SKM-1 (cell line): ENCODE data around the gene AANAT.

Experiments used
- DNase-seq: peaks from one replicate; lab custom pipeline; 2025; ENCODE audit not compliant: unreplicated experiment; lab: John Stamatoyannopoulos, UW

Gene AANAT

GRCh38 chr17:76467366-76467765 is at the start of gene AANAT:
Gene AANAT (plus strand): TSS chr17:76467603. CDS start chr17:76468747, 1,144 bp downstream.
- no peak for DNase-seq

GRCh38 chr17:76419576-76420260 is 47.7 kb upstream of the AANAT start:
- DNase-seq: no peak

- no peak for DNase-seq
These were observed 46.9 kb upstream of the AANAT start for GRCh38 chr17:76420356-76421043.

- DNase-seq: no peak
These were observed 46.4 kb upstream of the AANAT start for GRCh38 chr17:76421044-76421407.

GRCh38 chr17:76422406-76422805 is 45.0 kb upstream of the AANAT start:
- no peak for DNase-seq

- no peak for DNase-seq
These were observed 44.5 kb upstream of the AANAT start for GRCh38 chr17:76422860-76423259.

- no peak for DNase-seq
These were observed 40.5 kb upstream of the AANAT start for GRCh38 chr17:76426853-76427252.

- no peak for DNase-seq
These were observed 39.7 kb upstream of the AANAT start for GRCh38 chr17:76427501-76428231.

GRCh38 chr17:76428511-76428910 is 38.9 kb upstream of the AANAT start:
- no peak for DNase-seq

GRCh38 chr17:76431509-76431908 is 35.9 kb upstream of the AANAT start:
- no peak for DNase-seq

- DNase-seq: no peak
These were observed 35.4 kb upstream of the AANAT start for GRCh38 chr17:76432004-76432403.

GRCh38 chr17:76432712-76433336 is 34.6 kb upstream of the AANAT start:
- no peak for DNase-seq

GRCh38 chr17:76433693-76434092 is 33.7 kb upstream of the AANAT start:
- DNase-seq: no peak

- DNase-seq: no peak
These were observed 32.5 kb upstream of the AANAT start for GRCh38 chr17:76434870-76435269.

- no peak for DNase-seq
These were observed 31.7 kb upstream of the AANAT start for GRCh38 chr17:76435751-76436150.

GRCh38 chr17:76437467-76438402 is 29.7 kb upstream of the AANAT start:
- DNase-seq: no peak

GRCh38 chr17:76438906-76439305 is 28.5 kb upstream of the AANAT start:
- no peak for DNase-seq

GRCh38 chr17:76439314-76439928 is 28.0 kb upstream of the AANAT start:
- DNase-seq: no peak

GRCh38 chr17:76440751-76441362 is 26.5 kb upstream of the AANAT start:
- no peak for DNase-seq
